Coronary artery (tissue), 2 donors: ENCODE measurements around the gene RBP5.
A peak's percentile ranks its signal among the peaks of the same experiment; 100 is the strongest.

Experiments used
- DNase-seq: peaks from one replicate; pipeline ENCODE4 v3.0.0-alpha.2; 2017; ENCODE audit warnings: low spot score
- H3K27ac ChIP-seq, 2 donors: fragments of 200-600 bp; sonication (generic); one replicate each; pipeline ENCODE4 v1.5.1; 2016 to 2019
- H3K4me3 ChIP-seq: fragments of 200-600 bp; sonication (generic); 2 replicates; pipeline ENCODE4 v1.5.1; 2016; ENCODE audit warnings: mild to moderate bottlenecking, moderate library complexity
- TF ChIP-seq, protein P1 (sequence below): fragments of 200-600 bp; sonication (generic); IDR thresholded peaks from one replicate; pipeline ENCODE4 v1.5.1; 2019; ENCODE audit warnings: antibody characterized with exemption

The RBP5 gene

DNA sequence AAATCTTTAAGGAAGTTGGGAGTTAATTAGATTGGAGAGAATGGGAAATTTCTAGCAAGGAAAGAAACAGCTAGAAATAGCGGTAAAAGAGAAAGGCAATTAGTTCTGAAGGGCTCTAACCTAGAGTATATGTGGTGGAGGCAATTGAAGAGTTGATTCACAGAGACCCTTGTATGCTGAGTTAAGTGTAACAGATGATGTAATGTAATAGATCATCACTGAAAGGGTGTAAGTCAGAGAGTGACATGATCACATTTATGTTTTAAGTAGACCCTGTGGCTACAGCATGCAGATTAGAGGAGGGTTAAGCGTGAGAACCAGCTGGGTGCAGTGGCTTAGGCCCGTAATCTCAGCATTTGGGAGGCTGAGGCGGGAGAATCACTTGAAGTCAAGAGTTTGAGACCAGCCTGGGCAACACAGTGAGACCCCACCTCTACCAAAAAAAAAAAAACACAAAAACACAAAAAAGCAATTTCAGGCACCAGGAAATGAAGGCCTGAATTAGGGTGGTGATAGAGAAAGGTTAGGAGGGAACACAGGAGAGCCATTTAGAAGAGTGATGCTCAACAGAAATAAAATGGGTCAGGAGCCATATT, 3.0 kb downstream of the RBP5 start:
- no peak for DNase-seq
- Histone ChIP-seq H3K27ac (no peak overlapping the region), H3K4me3 (no peak overlapping the region)
- TF ChIP-seq, protein P1, sequence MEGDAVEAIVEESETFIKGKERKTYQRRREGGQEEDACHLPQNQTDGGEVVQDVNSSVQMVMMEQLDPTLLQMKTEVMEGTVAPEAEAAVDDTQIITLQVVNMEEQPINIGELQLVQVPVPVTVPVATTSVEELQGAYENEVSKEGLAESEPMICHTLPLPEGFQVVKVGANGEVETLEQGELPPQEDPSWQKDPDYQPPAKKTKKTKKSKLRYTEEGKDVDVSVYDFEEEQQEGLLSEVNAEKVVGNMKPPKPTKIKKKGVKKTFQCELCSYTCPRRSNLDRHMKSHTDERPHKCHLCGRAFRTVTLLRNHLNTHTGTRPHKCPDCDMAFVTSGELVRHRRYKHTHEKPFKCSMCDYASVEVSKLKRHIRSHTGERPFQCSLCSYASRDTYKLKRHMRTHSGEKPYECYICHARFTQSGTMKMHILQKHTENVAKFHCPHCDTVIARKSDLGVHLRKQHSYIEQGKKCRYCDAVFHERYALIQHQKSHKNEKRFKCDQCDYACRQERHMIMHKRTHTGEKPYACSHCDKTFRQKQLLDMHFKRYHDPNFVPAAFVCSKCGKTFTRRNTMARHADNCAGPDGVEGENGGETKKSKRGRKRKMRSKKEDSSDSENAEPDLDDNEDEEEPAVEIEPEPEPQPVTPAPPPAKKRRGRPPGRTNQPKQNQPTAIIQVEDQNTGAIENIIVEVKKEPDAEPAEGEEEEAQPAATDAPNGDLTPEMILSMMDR, result no peak

DNA sequence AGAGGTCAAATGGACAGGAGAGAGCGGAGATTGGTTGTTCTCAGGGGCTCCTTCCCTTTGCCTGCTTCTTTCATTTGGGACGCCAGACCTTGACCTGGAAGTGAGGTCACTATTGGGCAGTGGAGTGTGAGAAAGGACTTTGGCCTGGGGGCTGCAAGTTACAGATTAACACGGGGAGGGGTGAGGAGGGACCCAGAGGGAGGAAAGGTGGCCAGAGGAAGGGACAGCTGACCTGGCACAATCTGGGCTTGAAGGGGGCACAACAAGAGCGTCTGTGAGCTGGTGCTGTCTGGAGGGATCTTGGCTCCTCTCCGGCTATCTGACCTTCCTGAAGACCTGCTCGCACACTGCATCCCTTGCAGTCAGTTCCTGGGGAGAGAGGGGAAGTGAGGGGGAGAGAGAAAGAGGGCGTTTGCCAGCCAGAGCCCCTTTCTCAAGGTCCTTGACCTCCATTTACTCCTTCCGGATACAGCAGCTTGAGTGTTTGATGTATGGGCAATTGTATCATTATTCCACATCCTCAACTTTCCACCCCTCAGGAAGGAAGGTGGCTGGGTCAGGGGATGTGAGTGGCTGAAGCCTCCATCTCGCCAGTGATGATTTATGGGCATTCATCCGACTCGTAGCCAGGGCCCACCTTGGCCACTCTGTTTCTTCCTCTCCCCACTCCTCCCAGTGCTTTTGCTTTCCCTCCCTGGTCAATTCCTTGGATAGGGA, 4.7 kb downstream of the RBP5 start:
- Histone ChIP-seq H3K27ac (peak overlapping the region in 1 of 2 donors; percentile 32), H3K4me3 (no peak overlapping the region)
- TF ChIP-seq, protein P1, result no peak
- DNase-seq, result no peak

DNA sequence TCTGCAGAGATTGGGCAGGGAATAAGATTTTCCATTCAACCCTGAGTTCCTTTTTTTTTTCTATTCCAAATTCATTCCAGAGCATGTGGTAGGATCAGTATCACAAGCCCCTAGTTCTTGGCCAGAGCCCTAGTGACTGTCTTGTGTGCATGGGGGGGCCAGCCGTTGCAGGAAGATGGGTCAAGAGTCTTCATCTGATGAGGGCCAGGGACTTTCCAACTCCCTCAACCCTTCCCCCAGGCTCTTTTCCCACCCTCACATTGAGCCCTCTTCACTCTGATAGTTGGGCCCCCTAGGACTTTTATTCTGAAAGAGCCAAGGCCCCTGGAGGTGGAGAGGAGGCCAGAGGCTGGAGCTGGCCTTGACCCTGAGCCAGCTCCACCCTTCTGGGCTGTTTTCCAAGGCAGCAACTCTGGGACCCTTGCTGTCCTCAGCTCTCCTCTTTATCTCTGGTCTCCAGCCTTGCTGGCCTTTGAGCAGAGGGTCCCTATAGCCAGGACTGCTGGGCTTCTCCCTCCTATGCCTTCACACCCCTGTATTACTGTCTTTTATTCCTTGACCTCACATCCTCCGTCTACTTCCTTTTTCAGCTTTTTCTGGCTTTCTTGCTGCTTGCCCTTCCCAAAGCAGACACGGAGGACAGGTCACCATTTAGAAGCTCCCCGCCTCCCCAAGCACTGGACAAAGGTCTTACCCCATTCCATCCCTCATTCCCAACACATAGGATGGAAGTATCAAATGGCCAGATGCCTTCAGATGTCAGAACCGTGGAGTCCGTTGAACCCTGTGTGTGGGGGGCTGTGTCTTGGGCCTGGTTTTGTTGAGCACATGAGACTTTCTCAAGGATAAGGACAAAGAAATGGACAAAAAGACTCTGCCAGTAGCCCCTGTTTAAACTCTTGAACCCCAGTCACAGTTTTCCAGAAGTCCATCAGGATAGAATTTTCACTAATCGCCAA, 5.6 kb downstream of the RBP5 start:
- TF ChIP-seq, protein P1, result no peak
- Histone ChIP-seq H3K27ac (peak overlapping the region in 1 of 2 donors; percentile 17), H3K4me3 (no peak overlapping the region)
- no peak for DNase-seq

DNA sequence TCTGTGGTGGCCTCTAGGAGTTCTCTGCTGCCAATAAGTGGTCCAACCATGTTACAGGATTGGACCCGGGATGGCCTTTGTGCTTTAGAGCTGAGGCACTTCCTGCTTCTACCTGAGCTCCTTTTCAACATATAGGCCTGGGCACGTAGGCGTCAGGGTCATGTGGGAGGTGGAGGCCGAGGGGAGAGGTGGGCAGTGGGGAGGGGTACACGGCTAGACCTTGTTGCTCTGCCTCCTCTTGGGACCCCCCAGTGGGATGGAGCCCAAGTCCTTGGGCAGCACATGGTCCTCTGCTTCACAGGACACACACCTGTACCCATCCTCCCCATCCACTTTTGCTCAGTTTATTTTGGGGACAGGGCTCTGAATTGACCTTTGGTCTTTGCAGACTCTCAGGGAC, 7.4 kb downstream of the RBP5 start:
- H3K4me3 ChIP-seq, result no peak overlapping the region
- TF ChIP-seq, protein P1, result no peak
- DNase-seq, result no peak
- no peak overlapping the region for H3K27ac ChIP-seq

DNA sequence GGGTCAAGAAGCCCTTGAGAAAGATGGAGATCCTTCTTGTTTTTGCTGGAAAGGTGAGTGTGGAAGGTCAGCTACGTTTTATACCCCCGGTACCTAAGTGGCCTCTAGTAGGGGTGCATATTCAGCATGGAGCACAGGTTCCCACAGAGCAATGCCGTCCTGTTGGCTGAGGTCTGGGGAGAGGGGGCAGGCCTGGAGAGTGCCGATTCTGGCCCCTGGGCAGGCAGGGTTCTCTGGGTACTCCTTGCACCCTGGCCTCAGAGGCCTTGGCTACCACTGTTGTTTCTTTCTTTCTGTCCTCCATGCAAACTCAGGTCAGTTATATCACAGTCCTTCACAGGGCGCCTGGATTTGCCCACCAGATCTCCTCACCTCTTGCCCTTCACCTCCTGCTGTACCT, 8.5 kb downstream of the RBP5 start:
- no peak for DNase-seq
- Histone ChIP-seq H3K27ac (no peak overlapping the region), H3K4me3 (no peak overlapping the region)
- TF ChIP-seq, protein P1, result no peak

DNA sequence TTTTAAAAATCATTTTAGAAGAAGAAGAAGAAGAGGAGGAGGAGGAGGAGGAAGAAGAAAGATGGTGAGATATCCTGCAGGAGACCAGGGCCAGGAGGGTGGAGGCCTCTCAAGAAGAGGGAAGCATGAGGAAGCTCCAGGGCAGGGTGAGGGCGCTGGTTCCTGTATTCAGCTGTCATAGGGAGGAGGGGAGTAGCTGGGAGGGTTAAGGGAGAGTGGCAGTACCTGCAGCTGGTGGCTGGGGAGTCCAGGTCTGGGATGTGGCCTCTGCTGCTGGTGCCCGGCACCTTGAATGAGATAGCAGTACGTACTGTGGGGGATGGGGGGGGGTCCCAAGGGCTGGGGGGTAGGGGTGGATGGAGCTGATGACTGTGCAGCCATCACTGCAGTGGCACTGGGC, 9.8 kb downstream of the RBP5 start:
- Histone ChIP-seq H3K4me3 (no peak overlapping the region), H3K27ac (no peak overlapping the region)
- no peak for DNase-seq
- TF ChIP-seq, protein P1, result no peak
